Left ventricle myocardium inferior (tissue), 1 donor: ENCODE measurements around the gene KLRD1. TPM values are rescaled to one million over a fixed set of nuclear protein-coding genes. Genes with fewer than 3 reads are reported as not detected.

Experiments used
- DNase-seq: peaks from one replicate; pipeline ENCODE4 v3.0.0-alpha.2; 2020
- H3K27ac ChIP-seq: fragments of 200-600 bp; replicated peaks from 2 replicates; pipeline ENCODE4 v1.8.0; 2021
- H3K27me3 ChIP-seq: fragments of 200-600 bp; 2 replicates; pipeline ENCODE4 v1.8.0; 2021; ENCODE audit warnings: low read depth
- H3K36me3 ChIP-seq: fragments of 200-600 bp; 2 replicates; pipeline ENCODE4 v1.8.0; 2021
- H3K4me1 ChIP-seq: fragments of 200-600 bp; 2 replicates; pipeline ENCODE4 v1.8.0; 2021
- H3K4me3 ChIP-seq: fragments of 200-600 bp; 2 replicates; pipeline ENCODE4 v1.8.0; 2021; ENCODE audit warnings: mild to moderate bottlenecking, moderate library complexity
- H3K9me3 ChIP-seq: fragments of 200-600 bp; replicated peaks from 2 replicates; pipeline ENCODE4 v1.8.0; 2021
- CTCF ChIP-seq: fragments of 200-600 bp; IDR thresholded peaks from 2 replicates; pipeline ENCODE4 v1.8.0; 2021; ENCODE audit warnings: antibody characterized with exemption, mild to moderate bottlenecking, borderline replicate concordance
- intact Hi-C: fragments of 100-400 bp; cut with micrococcal nuclease; formaldehyde crosslinking; loops from one replicate; pipeline ENCODE4 v1.11.0; 2022
- total RNA-seq: library from RNA; stranded (reverse); fragmentation: NEBNext Ultra II Directional; extraction: Animal tissue kit (Norgen Biotek cat#: 25700); gene quantifications from one replicate; pipeline ENCODE4 v1.2.1, GENCODE V29; 2021
- donor health status: DM: no; HTN: yes; CAD: no; lungs with severe emphysema.

KLRD1 gene
- total RNA-seq, 1 donor from 2014 or later = 1.4 TPM

GRCh38 chr12:10358131-10358530 lies 50.5 kb downstream of the KLRD1 start:
- Histone ChIP-seq H3K9me3 (no peaks in the 10 kb centered on the region), H3K4me1 (peaks cover 12% of the 10 kb centered on the region), H3K27ac (no peak overlapping the region), H3K36me3 (no peaks in the 10 kb centered on the region), H3K27me3 (no peaks in the 10 kb centered on the region), H3K4me3 (no peak overlapping the region)
- intact Hi-C loops = no loop called here
- TF ChIP-seq CTCF = no peak
- DNase-seq = no peak

- H3K4me1 ChIP-seq = peaks cover 20% of the 10 kb centered on the region
- no peaks in the 10 kb centered on the region for H3K27me3 ChIP-seq
- intact Hi-C loops = no loop called here
- no peak for DNase-seq
- no peak for TF ChIP-seq CTCF
- no peak overlapping the region for H3K4me3 ChIP-seq
- no peaks in the 10 kb centered on the region for H3K9me3 ChIP-seq
- H3K27ac ChIP-seq = no peak overlapping the region
- no peaks in the 10 kb centered on the region for H3K36me3 ChIP-seq
Observed at GRCh38 chr12:10358969-10359368, 51.3 kb downstream of the KLRD1 start.

- no peak for DNase-seq
- Histone ChIP-seq H3K4me1 (peaks cover 36% of the 10 kb centered on the region), H3K27ac (no peak overlapping the region), H3K36me3 (no peaks in the 10 kb centered on the region), H3K27me3 (no peaks in the 10 kb centered on the region), H3K9me3 (no peaks in the 10 kb centered on the region), H3K4me3 (no peak overlapping the region)
- intact Hi-C loops = no loop called here
- no peak for TF ChIP-seq CTCF
Observed at GRCh38 chr12:10361084-10361483, 53.4 kb downstream of the KLRD1 start.

- TF ChIP-seq CTCF = no peak
- Histone ChIP-seq H3K36me3 (no peaks in the 10 kb centered on the region), H3K9me3 (no peaks in the 10 kb centered on the region), H3K27me3 (no peaks in the 10 kb centered on the region), H3K27ac (no peak overlapping the region), H3K4me1 (peaks cover 42% of the 10 kb centered on the region), H3K4me3 (no peak overlapping the region)
- no peak for DNase-seq
- intact Hi-C loops = no loop called here
Observed at GRCh38 chr12:10361622-10362021, 54.0 kb downstream of the KLRD1 start.

- peaks cover 45% of the 10 kb centered on the region for H3K4me1 ChIP-seq
Observed at GRCh38 chr12:10362325-10362724, 54.7 kb downstream of the KLRD1 start.

More at GRCh38 chr12:10362325-10362724, 54.7 kb downstream of the KLRD1 start:
- intact Hi-C loops = no loop called here
- Histone ChIP-seq H3K9me3 (no peaks in the 10 kb centered on the region), H3K27me3 (no peaks in the 10 kb centered on the region), H3K27ac (no peak overlapping the region), H3K36me3 (no peaks in the 10 kb centered on the region), H3K4me3 (no peak overlapping the region)
- no peak for TF ChIP-seq CTCF
- DNase-seq = no peak
